Heart right ventricle (tissue), 16 donors: ENCODE data around the gene POGZ. TPM values are rescaled to one million over a fixed set of nuclear protein-coding genes. Genes with fewer than 3 reads are reported as not detected.

ENCODE experiments used
- ATAC-seq, 8 donors: fragments of 200-7000 bp; cut with Tn5 transposase; one replicate each; pipeline ENCODE4 v1.9.1; 2020; ENCODE audit warnings: mild to moderate bottlenecking in 8 of 8, moderate library complexity in 8 of 8, moderate number of reproducible peaks in 1 of 8
- DNase-seq, 2 donors: peaks; one replicate each; pipeline ENCODE4 v3.0.0-alpha.2; 2020
- H3K27ac ChIP-seq, 10 donors: fragments of 200-600 bp; sonication (generic) in 2 of 10; one replicate each; pipeline versions ENCODE4 v1.5.0 to v1.8.0; 2020 to 2022; ENCODE audit warnings: mild to moderate bottlenecking in 3 of 10
- H3K27me3 ChIP-seq, 7 donors: fragments of 200-600 bp; one replicate each; pipeline ENCODE4 v1.8.0; 2021 to 2022; ENCODE audit warnings: mild to moderate bottlenecking in 2 of 7
- H3K36me3 ChIP-seq, 9 donors: fragments of 200-600 bp; sonication (generic) in 1 of 9; one replicate each; pipeline versions ENCODE4 v1.5.0 to v1.8.0; 2020 to 2022; ENCODE audit warnings: mild to moderate bottlenecking in 2 of 9
- H3K4me1 ChIP-seq, 9 donors: fragments of 200-600 bp; sonication (generic) in 1 of 9; one replicate each; pipeline versions ENCODE4 v1.5.0 to v1.8.0; 2020 to 2022; ENCODE audit warnings: mild to moderate bottlenecking in 4 of 9
- H3K4me3 ChIP-seq, 10 donors: fragments of 200-600 bp; sonication (generic) in 2 of 10; one replicate each; pipeline versions ENCODE4 v1.5.0 to v1.8.0; 2020 to 2022; ENCODE audit warnings: mild to moderate bottlenecking in 7 of 10, moderate library complexity in 2 of 10
- H3K9me3 ChIP-seq, 11 donors: fragments of 200-600 bp in 10 of 11; sonication (generic) in 2 of 11; one replicate each; pipeline versions ENCODE4 v1.5.0 to v1.8.0; 2013 to 2022; ENCODE audit warnings: mild to moderate bottlenecking in 2 of 11, control low read depth in 1 of 11, moderate library complexity in 1 of 11
- WGBS, 2 donors: extraction: QIAGEN DNeasy Blood & Tissue Kit; methylation state at CpG; one replicate each; pipeline ENCODE4 v1.1.7; 2013; ENCODE audit warnings: inconsistent platforms in 1 of 2; 5-methylcytosine and 5-hydroxymethylcytosine counted together
- intact Hi-C, 10 donors: fragments of 100-400 bp; cut with DNase I; formaldehyde crosslinking; loops; one replicate each; pipeline versions ENCODE4 v1.11.1 to v1.14.2; 2022
- polyA plus RNA-seq, 2 donors: library from polyadenylated mRNA; stranded (reverse); fragments of 200-250 nt; gene quantifications; one replicate each; pipeline ENCODE4 v1.2.3, GENCODE V29; 2013
- total RNA-seq, 10 donors: library from RNA; stranded (reverse); fragmentation: NEBNext Ultra II Directional in 3 of 10; extraction: Animal tissue kit (Norgen Biotek cat#: 25700) in 3 of 10; gene quantifications; one replicate each; pipeline versions ENCODE4 v1.2.1 to v1.2.4, GENCODE V29; 2021 to 2023
- TF ChIP-seq, protein P1 (sequence below), 9 donors: fragments of 200-600 bp; sonication (generic) in 2 of 9; IDR thresholded peaks; one replicate each; pipeline versions ENCODE4 v1.5.0 to v1.8.0; 2021 to 2022; ENCODE audit warnings: antibody characterized with exemption in 9 of 9, mild to moderate bottlenecking in 5 of 9, moderate library complexity in 1 of 9
- donor health status: Arrhythmogenic right ventricular cardiomyopathy.
- donor health status: ischemic (EF 13 %, LVEDD 7.1; RV severe dilation, severe dysfunction).
- donor health status: healthy with polysubstance abuse.
- donor health status: DM: no; HTN: yes; CAD: no.
- donor health status: DM: no; HTN: no; CAD: no.
- donor health status: ischemic (EF 25% LVEDD 6.9; RV normal size, moderate dysfunction).
- donor health status: ischemic (EF 25% LVEDD 5.7; RV mildly dilated, moderate dysfunction).
- donor health status: healthy.
- donor health status: DM: yes; HTN: yes; CAD: no.
- donor health status: Ischemic cardiomyopathy.
- donor health status: ischemic (EF 35%, LVEDD 5.7; RV mildly dilated, moderate dysfunction).
- donor health status: nonischemic (EF 11% LVEDD 7.7; RV severe dilation, severe dysfunction).
- donor health status: DM: yes; HTN: yes; CAD: no.
- donor health status: PGD.
- donor health status: ischemic (EF 29% LVEDD 5.4; RV normal size, mild dysfunction).
- donor health status: nonischemic (EF 23%, LVEDD 6.1; RV moderate dilation, normal function).

The POGZ gene
- total and polyA plus RNA-seq, 12 donors, result 8.2 to 58.6 (median 47.4) TPM

DNA sequence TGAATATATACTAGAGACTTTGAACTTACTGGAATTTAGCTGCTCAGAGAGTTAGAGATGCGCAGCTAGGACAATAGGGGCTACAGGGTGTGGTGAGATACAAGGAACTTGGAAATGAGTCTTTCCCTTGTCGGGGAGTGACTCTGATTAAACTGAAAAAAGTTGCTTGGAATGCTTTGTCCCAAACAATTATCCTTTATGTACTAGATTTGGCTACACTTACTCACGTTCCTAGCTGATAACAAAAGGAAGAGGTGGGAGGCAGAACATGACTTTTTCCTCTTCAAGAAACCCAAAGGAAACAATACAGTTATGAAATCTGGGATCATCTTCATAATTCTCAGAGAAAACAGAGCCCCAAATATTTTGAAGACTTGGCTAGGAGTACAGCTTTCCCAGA is 45.0 kb upstream of the POGZ start:
- intact Hi-C loops, result no loop called here
- ATAC-seq (peak in 1 of 8 donors; percentile 63), DNase-seq (no peak)
- WGBS, 2 donors, result 29 to 41% methylated on average over 3 of the region's 3 CpGs
- no peaks in the 10 kb centered on the region for H3K9me3 ChIP-seq
- peaks cover 0 to under 1% (median 0%) of the 10 kb centered on the region in 7 donors for H3K27me3 ChIP-seq
- TF ChIP-seq, protein P1, sequence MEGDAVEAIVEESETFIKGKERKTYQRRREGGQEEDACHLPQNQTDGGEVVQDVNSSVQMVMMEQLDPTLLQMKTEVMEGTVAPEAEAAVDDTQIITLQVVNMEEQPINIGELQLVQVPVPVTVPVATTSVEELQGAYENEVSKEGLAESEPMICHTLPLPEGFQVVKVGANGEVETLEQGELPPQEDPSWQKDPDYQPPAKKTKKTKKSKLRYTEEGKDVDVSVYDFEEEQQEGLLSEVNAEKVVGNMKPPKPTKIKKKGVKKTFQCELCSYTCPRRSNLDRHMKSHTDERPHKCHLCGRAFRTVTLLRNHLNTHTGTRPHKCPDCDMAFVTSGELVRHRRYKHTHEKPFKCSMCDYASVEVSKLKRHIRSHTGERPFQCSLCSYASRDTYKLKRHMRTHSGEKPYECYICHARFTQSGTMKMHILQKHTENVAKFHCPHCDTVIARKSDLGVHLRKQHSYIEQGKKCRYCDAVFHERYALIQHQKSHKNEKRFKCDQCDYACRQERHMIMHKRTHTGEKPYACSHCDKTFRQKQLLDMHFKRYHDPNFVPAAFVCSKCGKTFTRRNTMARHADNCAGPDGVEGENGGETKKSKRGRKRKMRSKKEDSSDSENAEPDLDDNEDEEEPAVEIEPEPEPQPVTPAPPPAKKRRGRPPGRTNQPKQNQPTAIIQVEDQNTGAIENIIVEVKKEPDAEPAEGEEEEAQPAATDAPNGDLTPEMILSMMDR (IDR thresholded peaks at IDR 0.05), result no peak
- peak overlapping the region in 1 of 10 donors; percentile 48 for H3K27ac ChIP-seq
- peaks cover 0 to 12% (median 0%) of the 10 kb centered on the region in 9 donors for H3K4me1 ChIP-seq
- H3K36me3 ChIP-seq, result no peaks in the 10 kb centered on the region
- no peak overlapping the region for H3K4me3 ChIP-seq

DNA sequence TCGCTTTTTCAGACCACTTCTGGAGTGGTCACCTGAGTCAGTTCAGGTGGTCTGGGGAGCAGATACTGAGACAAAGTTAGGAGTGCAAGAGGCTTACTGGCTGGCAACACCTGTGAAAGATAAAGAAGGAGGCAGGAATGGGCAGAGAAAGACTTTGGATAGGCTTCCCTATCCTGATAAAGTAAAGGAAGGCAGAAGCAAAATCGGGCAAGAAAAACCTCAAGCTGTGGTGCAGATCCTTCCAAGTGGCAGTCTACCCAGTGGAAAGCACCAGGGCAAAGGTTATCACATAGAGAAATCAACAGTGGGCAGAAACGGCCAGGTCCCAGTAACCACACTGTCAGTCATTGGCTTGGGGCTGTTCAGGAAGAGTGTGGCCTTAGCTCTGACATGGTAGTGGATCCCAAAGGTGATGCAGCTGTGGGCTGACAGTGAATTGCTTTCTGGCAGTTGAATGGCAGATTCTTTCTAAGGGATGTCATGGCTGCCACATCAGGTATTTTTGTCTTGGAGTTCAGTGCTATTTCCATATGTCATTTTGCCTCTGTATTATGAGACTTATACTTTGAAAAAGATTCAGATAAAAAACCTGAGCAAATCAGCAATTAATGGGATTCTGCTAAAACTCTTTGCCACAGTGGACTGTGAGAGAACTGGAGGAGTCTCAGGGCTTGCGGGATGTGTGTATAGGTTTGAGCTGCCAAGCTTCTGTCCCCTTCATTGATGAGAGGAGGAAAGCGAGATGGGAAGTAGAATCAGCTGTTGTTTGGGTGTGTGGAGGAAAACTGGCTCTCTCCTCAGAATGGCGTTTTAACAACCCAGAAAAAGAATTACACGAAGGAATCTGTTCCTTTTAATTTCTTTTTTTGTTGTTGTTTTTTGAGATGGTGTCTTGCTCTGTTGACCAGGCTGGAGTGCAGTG is 43.8 kb upstream of the POGZ start:
- DNase-seq (no peak), ATAC-seq (no peak)
- intact Hi-C loops, result no loop called here
- H3K27ac ChIP-seq, result no peak overlapping the region
- no peaks in the 10 kb centered on the region for H3K9me3 ChIP-seq
- 68 to 69% methylated on average over 7 of the region's 7 CpGs for WGBS, 2 donors
- H3K4me3 ChIP-seq, result no peak overlapping the region
- H3K27me3 ChIP-seq, result no peaks in the 10 kb centered on the region
- H3K4me1 ChIP-seq, result peaks cover 0 to 12% (median 0%) of the 10 kb centered on the region in 9 donors
- H3K36me3 ChIP-seq, result no peaks in the 10 kb centered on the region
- TF ChIP-seq, protein P1 (IDR thresholded peaks at IDR 0.05), result no peak

DNA sequence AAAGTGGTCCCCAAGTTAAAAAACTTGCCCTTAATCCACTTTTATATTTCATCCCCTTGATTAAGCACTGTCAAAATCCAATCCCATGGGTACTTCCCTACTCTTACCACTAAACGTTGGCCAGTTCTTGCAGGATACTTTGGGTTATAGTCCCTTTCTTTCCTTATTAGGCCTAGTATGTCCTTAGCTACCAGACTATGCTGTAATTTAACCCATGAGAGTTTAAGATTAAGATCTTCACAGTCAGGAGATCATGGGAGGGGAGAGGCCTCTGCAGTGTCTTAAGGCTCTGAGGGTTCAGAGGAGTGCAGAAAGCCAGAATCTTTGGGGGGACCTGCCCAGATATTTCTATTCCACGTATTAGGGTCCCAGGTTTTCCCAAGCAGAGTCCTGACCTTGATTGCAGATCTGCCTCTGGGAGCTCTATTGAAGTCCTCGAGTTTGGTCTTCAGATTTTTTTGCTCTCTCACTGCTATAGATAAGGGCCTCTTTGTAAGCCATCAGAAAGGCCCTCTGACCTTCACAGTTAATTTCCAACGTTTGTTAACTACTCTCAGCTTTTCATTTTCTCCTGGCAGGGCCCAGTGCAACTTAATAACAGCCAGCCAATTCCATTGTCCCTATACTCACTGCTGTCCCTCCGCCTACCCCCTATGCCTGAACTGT is 42.9 kb upstream of the POGZ start:
- no peak for DNase-seq
- intact Hi-C loops, result no loop called here
- TF ChIP-seq, protein P1 (IDR thresholded peaks at IDR 0.05), result no peak
- peaks cover 0 to 12% (median 0%) of the 10 kb centered on the region in 9 donors for H3K4me1 ChIP-seq
- H3K27ac ChIP-seq, result no peak overlapping the region
- 64 to 67% methylated on average over 5 of the region's 5 CpGs for WGBS, 2 donors
- no peaks in the 10 kb centered on the region for H3K9me3 ChIP-seq
- no peak for ATAC-seq
- no peaks in the 10 kb centered on the region for H3K36me3 ChIP-seq
- H3K27me3 ChIP-seq, result no peaks in the 10 kb centered on the region
- no peak overlapping the region for H3K4me3 ChIP-seq

DNA sequence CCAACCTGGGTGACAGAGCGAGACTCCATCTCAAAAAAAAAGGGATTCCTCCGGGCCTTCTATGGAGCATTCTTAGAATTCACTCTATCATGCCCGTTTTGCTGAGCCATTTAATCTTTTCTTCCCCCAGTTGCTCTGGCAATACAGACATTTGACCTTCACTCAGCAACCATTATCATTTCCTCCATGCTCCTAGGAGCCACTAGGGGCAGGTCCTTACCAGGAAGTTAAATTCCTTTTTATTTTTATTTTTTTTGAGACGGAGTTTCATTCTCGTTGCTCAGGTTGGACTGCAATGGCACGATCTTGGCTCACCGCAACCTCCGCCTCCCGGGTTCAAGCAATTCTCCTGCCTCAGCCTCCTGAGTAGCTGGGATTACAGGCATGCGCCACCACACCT is 42.2 kb upstream of the POGZ start:
- Histone ChIP-seq H3K4me1 (peaks cover 0 to 12% (median 0%) of the 10 kb centered on the region in 9 donors), H3K27ac (no peak overlapping the region), H3K36me3 (no peaks in the 10 kb centered on the region), H3K27me3 (no peaks in the 10 kb centered on the region), H3K4me3 (no peak overlapping the region), H3K9me3 (no peaks in the 10 kb centered on the region)
- ATAC-seq (no peak), DNase-seq (no peak)
- WGBS, 2 donors, result 67 to 76% methylated on average over 10 of the region's 10 CpGs
- intact Hi-C loops, result no loop called here
- TF ChIP-seq, protein P1 (IDR thresholded peaks at IDR 0.05), result no peak
